Body of pancreas (tissue), 4 donors: Measurements from ENCODE around the gene DNAH3. TPM values are rescaled to one million over a fixed set of nuclear protein-coding genes. Genes with fewer than 3 reads are reported as not detected.

ENCODE experiments used
- ATAC-seq: fragments of 150-250 bp; one replicate; pipeline ENCODE4 v1.9.1; 2016
- DNase-seq, 4 donors: peaks; one replicate each; pipeline ENCODE4 v3.0.0-alpha.2; 2019
- H3K27ac ChIP-seq, 4 donors: fragments of 200-600 bp; sonication (generic); 1 replicate in 3 of 4; 2 replicates in 1 of 4; pipeline versions ENCODE4 v1.5.1 to v1.6.1; 2016 to 2019; ENCODE audit warnings: mild to moderate bottlenecking in 1 of 4, mixed read lengths in 1 of 4, moderate library complexity in 1 of 4
- H3K27me3 ChIP-seq, 2 donors: fragments of 200-600 bp; sonication (generic); one replicate each; pipeline ENCODE4 v1.6.0; 2016; ENCODE audit warnings: mild to moderate bottlenecking in 1 of 2
- H3K36me3 ChIP-seq, 2 donors: fragments of 200-600 bp; sonication (generic); replicated peaks in 1 of 2; 2 replicates each; pipeline ENCODE4 v1.5.1; 2016; ENCODE audit warnings: low read depth in 2 of 2; ENCODE audit not compliant: insufficient read depth in 1 of 2
- H3K4me1 ChIP-seq: fragments of 200-600 bp; sonication (generic); one replicate; pipeline ENCODE4 v1.6.0; 2016
- H3K4me3 ChIP-seq, 2 donors: fragments of 200-600 bp; sonication (generic); 1 replicate in 1 of 2; 2 replicates in 1 of 2; pipeline ENCODE4 v1.5.1; 2016 to 2019
- H3K9me3 ChIP-seq, 3 donors: fragments of 200-600 bp; sonication (generic); 1 replicate in 2 of 3; 2 replicates in 1 of 3; pipeline ENCODE4 v1.5.1; 2016
- CTCF ChIP-seq, 7 experiments: fragments of 450-650 bp in 4 of 7; fragments of 200-600 bp in 3 of 7; sonication (generic) in 3 of 7; IDR thresholded peaks; one replicate each; pipeline ENCODE4 v1.5.1; 2016 to 2019; ENCODE audit warnings: antibody characterized with exemption in 7 of 7
- POLR2A ChIP-seq, 3 donors: fragments of 450-650 bp; IDR thresholded peaks; one replicate each; pipeline ENCODE4 v1.6.1; 2016; ENCODE audit warnings: antibody characterized with exemption in 3 of 3, mild to moderate bottlenecking in 2 of 3
- WGBS, 2 donors: methylation state at CpG; one replicate each; pipeline ENCODE4 v1.1.5; 2017; 5-methylcytosine and 5-hydroxymethylcytosine counted together
- intact Hi-C: fragments of 100-400 bp; cut with DNase I; formaldehyde crosslinking; loops from one replicate; pipeline ENCODE4 v1.15.1; 2023
- total RNA-seq, 2 donors: library from RNA; depleted of rRNA; stranded (reverse); fragments of >200 nt; gene quantifications; one replicate each; pipeline ENCODE4 v1.1.0, GENCODE V29; 2016

The DNAH3 gene
- total RNA-seq, 2 donors from 2014 or later: not detected

GRCh38 chr16:20920799-20921198 is 229.8 kb downstream of the DNAH3 start:
- H3K36me3 ChIP-seq: peaks cover 0 to 2% of the 10 kb centered on the region in 2 donors
- no peaks in the 10 kb centered on the region for H3K27me3 ChIP-seq
- H3K4me1 ChIP-seq: no peaks in the 10 kb centered on the region
- TF ChIP-seq POLR2A (IDR thresholded peaks at IDR 0.05) (no peak), CTCF (IDR thresholded peaks at IDR 0.05) (no peak)
- DNase-seq (no peak), ATAC-seq (no peak)
- H3K27ac ChIP-seq: no peak overlapping the region
- H3K4me3 ChIP-seq: no peak overlapping the region
- intact Hi-C loops: no loop called here
- 96 to 100% methylated on average over 2 of the region's 2 CpGs for WGBS, 2 donors
- H3K9me3 ChIP-seq: no peaks in the 10 kb centered on the region

DNA sequence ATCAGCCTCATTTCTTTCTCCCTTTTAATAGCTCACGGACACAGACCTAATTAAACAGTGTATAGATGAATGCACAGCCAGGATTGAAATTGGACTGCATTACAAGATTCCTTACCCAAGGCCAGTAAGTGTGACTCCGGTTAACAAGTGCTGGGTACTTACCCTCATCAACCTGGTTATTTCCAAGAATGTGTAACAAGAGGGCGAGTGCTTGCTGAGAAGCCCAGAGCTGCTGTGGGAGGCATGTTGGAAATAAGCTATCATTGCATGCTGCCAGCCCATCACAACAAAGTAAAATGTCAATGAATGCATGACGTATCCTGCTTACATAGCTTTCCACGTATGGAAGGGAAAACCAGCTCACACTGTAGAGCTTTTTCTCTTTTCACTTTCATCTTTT is 230.6 kb downstream of the DNAH3 start:
- DNase-seq: no peak
- intact Hi-C loops: no loop called here
- 91 to 94% methylated on average over 5 of the region's 5 CpGs for WGBS, 2 donors
- Histone ChIP-seq H3K27me3 (no peaks in the 10 kb centered on the region), H3K36me3 (no peaks in the 10 kb centered on the region), H3K27ac (no peak overlapping the region), H3K4me3 (no peak overlapping the region), H3K9me3 (no peaks in the 10 kb centered on the region), H3K4me1 (no peaks in the 10 kb centered on the region)
- no peak for ATAC-seq
- TF ChIP-seq CTCF (IDR thresholded peaks at IDR 0.05) (no peak), POLR2A (IDR thresholded peaks at IDR 0.05) (no peak)

DNA sequence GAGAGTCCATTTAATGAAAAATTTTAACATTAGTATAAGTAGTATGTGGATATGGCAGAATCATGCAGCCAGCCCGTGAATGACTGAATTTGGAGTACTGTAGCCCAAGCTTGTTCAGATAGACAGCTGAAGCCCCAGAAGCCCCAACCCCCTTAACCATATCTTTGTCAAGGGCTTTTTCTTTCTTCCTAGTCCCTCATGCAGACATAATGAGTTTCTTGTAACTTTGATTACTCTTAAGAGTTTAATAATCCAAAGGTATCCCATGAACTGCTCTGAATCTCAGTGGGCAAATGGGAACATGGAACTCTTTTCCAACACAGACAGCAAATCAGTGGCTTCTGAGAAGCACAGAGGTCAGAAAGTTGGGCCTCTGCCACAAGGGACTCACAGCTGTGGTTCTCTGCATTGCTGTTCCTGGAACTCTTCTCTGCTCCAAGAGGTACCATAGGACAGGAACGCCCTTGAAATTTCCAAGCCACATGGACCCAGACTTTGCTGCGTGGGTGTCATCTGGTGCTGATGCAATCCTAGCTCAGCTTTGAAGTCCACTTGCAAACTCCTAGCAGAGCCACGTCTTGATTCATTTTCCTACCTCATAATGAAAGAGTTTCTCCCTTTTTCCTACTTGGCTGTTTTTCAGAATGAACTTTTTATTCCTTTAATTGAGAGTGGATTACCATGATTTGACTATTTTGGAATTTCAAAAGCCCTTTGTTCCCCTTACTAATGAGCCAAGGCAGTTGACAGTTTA is 232.0 kb downstream of the DNAH3 start:
- DNase-seq (peak in 3 of 4 donors; percentile 40 to 52 (median 45)), ATAC-seq (peak; percentile 38)
- H3K27me3 ChIP-seq: no peaks in the 10 kb centered on the region
- no peak overlapping the region for H3K27ac ChIP-seq
- intact Hi-C loops: no loop called here
- no peaks in the 10 kb centered on the region for H3K4me1 ChIP-seq
- TF ChIP-seq POLR2A (IDR thresholded peaks at IDR 0.05) (no peak), CTCF (IDR thresholded peaks at IDR 0.05) (no peak)
- no peaks in the 10 kb centered on the region for H3K9me3 ChIP-seq
- no peak overlapping the region for H3K4me3 ChIP-seq
- 68 to 69% methylated on average over 4 of the region's 4 CpGs for WGBS, 2 donors
- no peaks in the 10 kb centered on the region for H3K36me3 ChIP-seq

GRCh38 chr16:20916942-20917341 is 233.7 kb downstream of the DNAH3 start:
- ATAC-seq (no peak), DNase-seq (no peak)
- WGBS, 2 donors: 81 to 94% methylated on average over 4 of the region's 4 CpGs
- peaks cover 6% of the 10 kb centered on the region for H3K4me1 ChIP-seq
- H3K27ac ChIP-seq: no peak overlapping the region
- intact Hi-C loops: no loop called here
- no peak overlapping the region for H3K4me3 ChIP-seq
- H3K9me3 ChIP-seq: no peaks in the 10 kb centered on the region
- no peaks in the 10 kb centered on the region for H3K36me3 ChIP-seq
- H3K27me3 ChIP-seq: no peaks in the 10 kb centered on the region
- TF ChIP-seq CTCF (IDR thresholded peaks at IDR 0.05): no peak
- no peak for TF ChIP-seq POLR2A (IDR thresholded peaks at IDR 0.05)

DNA sequence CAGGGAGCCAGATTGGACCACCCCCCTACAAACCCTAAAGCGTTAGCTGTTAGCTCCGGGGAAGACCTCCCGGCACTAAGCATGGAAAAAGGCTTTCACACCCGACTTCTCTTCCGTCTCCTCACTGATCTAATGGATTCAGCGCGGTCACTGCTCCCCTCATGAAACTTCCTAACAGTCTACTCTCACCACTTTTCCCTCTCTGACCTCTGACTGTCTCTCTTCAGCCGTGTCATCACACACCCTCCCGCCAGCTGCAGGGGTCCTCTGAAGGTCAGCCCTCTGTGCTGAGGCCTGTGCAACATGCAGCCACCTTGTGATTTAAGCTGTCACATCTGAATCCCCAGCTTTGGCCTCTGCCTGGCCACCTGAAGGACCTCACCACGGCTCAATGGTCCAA is 234.4 kb downstream of the DNAH3 start:
- no peak overlapping the region for H3K27ac ChIP-seq
- DNase-seq: no peak
- H3K9me3 ChIP-seq: no peaks in the 10 kb centered on the region
- 95 to 100% methylated on average over 10 of the region's 10 CpGs for WGBS, 2 donors
- H3K27me3 ChIP-seq: no peaks in the 10 kb centered on the region
- H3K4me1 ChIP-seq: peaks cover 6% of the 10 kb centered on the region
- intact Hi-C loops: no loop called here
- H3K36me3 ChIP-seq: no peaks in the 10 kb centered on the region
- TF ChIP-seq CTCF (IDR thresholded peaks at IDR 0.05) (no peak), POLR2A (IDR thresholded peaks at IDR 0.05) (no peak)
- H3K4me3 ChIP-seq: no peak overlapping the region
- ATAC-seq: no peak
